HepG2 (cell line): ENCODE results near the gene NFKBIZ. TPM values are rescaled to one million over a fixed set of nuclear protein-coding genes. Genes with fewer than 3 reads are reported as not detected.

Experiments used
- AGO1 ChIP-seq: fragments of 200-400 bp; formaldehyde crosslinking; IDR thresholded peaks from 2 replicates; pipeline ENCODE4 v1.6.1; 2017; ENCODE audit warnings: mild to moderate bottlenecking, low read depth, low read length, moderate library complexity; ENCODE audit not compliant: poor library complexity, severe bottlenecking
- HOXA9 ChIP-seq: sonication (generic); formaldehyde crosslinking; IDR thresholded peaks from 2 replicates; pipeline ENCODE4 v1.8.1; 2022; ENCODE audit warnings: missing genetic modification reagents, mild to moderate bottlenecking, moderate library complexity, borderline replicate concordance
- MEIS1 ChIP-seq: sonication (generic); formaldehyde crosslinking; IDR thresholded peaks from 2 replicates; pipeline ENCODE4 v1.9.0; 2021; ENCODE audit warnings: mild to moderate bottlenecking, missing genetic modification reagents, moderate library complexity, borderline replicate concordance
- MYC ChIP-seq: sonication (generic); formaldehyde crosslinking; IDR thresholded peaks from 2 replicates; pipeline ENCODE4 v1.9.0; 2021; ENCODE audit warnings: missing genetic modification reagents, borderline replicate concordance
- NFYB ChIP-seq: sonication (generic); formaldehyde crosslinking; IDR thresholded peaks from 2 replicates; pipeline ENCODE4 v1.4.0; 2020; ENCODE audit warnings: missing genetic modification reagents
- RBM39 ChIP-seq: fragments of 200-400 bp; formaldehyde crosslinking; IDR thresholded peaks from one replicate; pipeline ENCODE4 v1.6.1; 2018; ENCODE audit warnings: antibody characterized with exemption, mild to moderate bottlenecking, low read depth, low read length; ENCODE audit not compliant: poor library complexity, severe bottlenecking
- SMARCC2 ChIP-seq: fragments of 450-650 bp; IDR thresholded peaks from 2 replicates; pipeline ENCODE4 v1.6.1; 2017; ENCODE audit warnings: antibody characterized with exemption, mild to moderate bottlenecking
- TCF7L2 ChIP-seq: IDR thresholded peaks from 2 replicates; pipeline ENCODE4 v1.6.1; 2011; ENCODE audit warnings: mild to moderate bottlenecking, low read depth, low read length, moderate library complexity
- ZNF10 ChIP-seq: sonication (generic); formaldehyde crosslinking; IDR thresholded peaks from 2 replicates; pipeline ENCODE4 v1.4.0; 2020; ENCODE audit warnings: mild to moderate bottlenecking, low read depth, missing genetic modification reagents, borderline replicate concordance
- ZNF772 ChIP-seq: sonication (generic); formaldehyde crosslinking; IDR thresholded peaks from 2 replicates; pipeline ENCODE4 v1.5.0; 2020; ENCODE audit warnings: mild to moderate bottlenecking, missing genetic modification reagents
- polyA plus RNA-seq, 8 experiments: library from polyadenylated mRNA; depleted of rRNA in 3 of 8; stranded (reverse) in 7 of 8; unstranded in 1 of 8; fragments of >200 nt; fragmentation: Illumina TruSeq in 4 of 8; extraction: Trizol in 4 of 8; gene quantifications; 2 replicates each; pipeline versions ENCODE4 v1.2.1 to v1.2.3, GENCODE V29; 2011 to 2016; ENCODE audit warnings: low read depth in 4 of 8, missing spikeins in 1 of 8, mixed read lengths in 1 of 8; ENCODE audit not compliant: insufficient read depth in 1 of 8
- total RNA-seq, 5 experiments: library from RNA; depleted of rRNA; stranded (reverse); fragments of >200 nt; fragmentation: Illumina TruSeq; extraction: Trizol; gene quantifications; 2 replicates each; pipeline ENCODE4 v1.2.3, GENCODE V29; 2016; ENCODE audit warnings: low read depth in 1 of 5
- TF ChIP-seq, protein P1 (sequence below): sonication (generic); formaldehyde crosslinking; IDR thresholded peaks from 2 replicates; pipeline ENCODE4 v1.4.0; 2020; ENCODE audit warnings: mild to moderate bottlenecking, missing genetic modification reagents
- TF ChIP-seq, protein P2 (sequence below): sonication (generic); formaldehyde crosslinking; IDR thresholded peaks from 2 replicates; pipeline ENCODE4 v1.8.1; 2023; ENCODE audit warnings: mild to moderate bottlenecking, missing genetic modification reagents
- TF ChIP-seq, protein P3 (sequence below): sonication (generic); formaldehyde crosslinking; IDR thresholded peaks from 2 replicates; pipeline ENCODE4 v1.5.1; 2020; ENCODE audit warnings: mild to moderate bottlenecking, missing genetic modification reagents, moderate library complexity
- TF ChIP-seq, protein P4 (sequence below): sonication (generic); formaldehyde crosslinking; IDR thresholded peaks from 2 replicates; pipeline ENCODE4 v1.4.0; 2020; ENCODE audit warnings: missing genetic modification reagents

Gene NFKBIZ
- total and polyA plus RNA-seq, 2 of the 13 experiments (the other 11 are each of a cell fraction or from before 2014, with no cell fraction given): 25.9 to 60.6 TPM

DNA sequence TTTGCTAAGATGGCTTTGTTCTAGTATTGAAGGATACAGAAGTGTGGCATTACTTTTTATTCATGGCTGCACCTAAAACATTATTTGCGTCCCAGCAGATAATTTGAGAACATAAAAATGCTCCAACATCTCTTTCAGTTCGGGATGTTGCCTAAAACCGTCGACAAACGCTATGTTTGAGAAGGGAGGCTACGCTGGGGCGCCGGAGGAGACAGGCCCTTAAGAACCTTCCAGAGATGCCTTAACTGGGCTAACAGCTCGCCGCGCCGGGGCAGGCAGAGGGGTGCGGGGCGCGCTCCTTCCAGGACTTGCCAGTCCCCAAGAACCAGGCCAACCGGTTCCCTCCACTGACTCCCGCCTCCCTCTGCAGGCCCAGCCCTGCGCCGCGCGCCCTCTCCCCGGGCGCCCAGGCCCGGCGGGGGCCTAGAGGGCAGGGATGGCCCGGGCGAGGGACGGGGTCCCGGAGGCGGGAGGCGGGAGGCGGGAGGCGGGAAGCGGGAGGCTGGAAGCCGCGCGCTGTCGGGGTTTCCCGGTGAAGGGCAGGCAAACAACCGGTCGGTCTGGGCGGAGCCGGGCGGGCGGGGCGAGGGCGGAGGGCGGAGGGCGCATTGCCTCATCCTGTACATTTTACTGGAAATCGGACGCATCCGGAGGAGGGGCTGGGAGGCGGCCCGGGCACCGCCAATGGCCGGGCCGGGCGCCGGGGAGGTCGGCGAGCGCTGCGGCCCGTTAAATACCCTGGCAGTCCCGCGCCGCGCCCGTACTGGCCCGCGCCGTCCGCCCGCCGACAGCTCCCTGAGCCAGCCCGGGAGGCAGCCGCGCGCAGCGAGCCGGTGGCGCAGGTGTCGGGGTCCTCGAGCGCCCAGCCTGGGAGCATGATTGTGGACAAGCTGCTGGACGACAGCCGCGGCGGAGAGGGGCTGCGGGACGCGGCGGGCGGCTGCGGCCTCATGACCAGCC lies at the start of gene NFKBIZ (continued):
- TF ChIP-seq RBM39 (peak; percentile 74), HOXA9 (CRISPR knock-in tag) (no peak; the same call in 1 of the 2 replicates), ZNF10 (no peak), TCF7L2 (no peak), ZNF772 (CRISPR knock-in tag) (peak; percentile 91; the same call in 1 of the 2 replicates), MEIS1 (CRISPR knock-in tag) (no peak), SMARCC2 (no peak), AGO1 (no peak), MYC (peak; percentile 51; the same call in 1 of the 2 replicates), NFYB (CRISPR knock-in tag) (peak; percentile 60; the same call in 1 of the 2 replicates)
- TF ChIP-seq, protein P1, sequence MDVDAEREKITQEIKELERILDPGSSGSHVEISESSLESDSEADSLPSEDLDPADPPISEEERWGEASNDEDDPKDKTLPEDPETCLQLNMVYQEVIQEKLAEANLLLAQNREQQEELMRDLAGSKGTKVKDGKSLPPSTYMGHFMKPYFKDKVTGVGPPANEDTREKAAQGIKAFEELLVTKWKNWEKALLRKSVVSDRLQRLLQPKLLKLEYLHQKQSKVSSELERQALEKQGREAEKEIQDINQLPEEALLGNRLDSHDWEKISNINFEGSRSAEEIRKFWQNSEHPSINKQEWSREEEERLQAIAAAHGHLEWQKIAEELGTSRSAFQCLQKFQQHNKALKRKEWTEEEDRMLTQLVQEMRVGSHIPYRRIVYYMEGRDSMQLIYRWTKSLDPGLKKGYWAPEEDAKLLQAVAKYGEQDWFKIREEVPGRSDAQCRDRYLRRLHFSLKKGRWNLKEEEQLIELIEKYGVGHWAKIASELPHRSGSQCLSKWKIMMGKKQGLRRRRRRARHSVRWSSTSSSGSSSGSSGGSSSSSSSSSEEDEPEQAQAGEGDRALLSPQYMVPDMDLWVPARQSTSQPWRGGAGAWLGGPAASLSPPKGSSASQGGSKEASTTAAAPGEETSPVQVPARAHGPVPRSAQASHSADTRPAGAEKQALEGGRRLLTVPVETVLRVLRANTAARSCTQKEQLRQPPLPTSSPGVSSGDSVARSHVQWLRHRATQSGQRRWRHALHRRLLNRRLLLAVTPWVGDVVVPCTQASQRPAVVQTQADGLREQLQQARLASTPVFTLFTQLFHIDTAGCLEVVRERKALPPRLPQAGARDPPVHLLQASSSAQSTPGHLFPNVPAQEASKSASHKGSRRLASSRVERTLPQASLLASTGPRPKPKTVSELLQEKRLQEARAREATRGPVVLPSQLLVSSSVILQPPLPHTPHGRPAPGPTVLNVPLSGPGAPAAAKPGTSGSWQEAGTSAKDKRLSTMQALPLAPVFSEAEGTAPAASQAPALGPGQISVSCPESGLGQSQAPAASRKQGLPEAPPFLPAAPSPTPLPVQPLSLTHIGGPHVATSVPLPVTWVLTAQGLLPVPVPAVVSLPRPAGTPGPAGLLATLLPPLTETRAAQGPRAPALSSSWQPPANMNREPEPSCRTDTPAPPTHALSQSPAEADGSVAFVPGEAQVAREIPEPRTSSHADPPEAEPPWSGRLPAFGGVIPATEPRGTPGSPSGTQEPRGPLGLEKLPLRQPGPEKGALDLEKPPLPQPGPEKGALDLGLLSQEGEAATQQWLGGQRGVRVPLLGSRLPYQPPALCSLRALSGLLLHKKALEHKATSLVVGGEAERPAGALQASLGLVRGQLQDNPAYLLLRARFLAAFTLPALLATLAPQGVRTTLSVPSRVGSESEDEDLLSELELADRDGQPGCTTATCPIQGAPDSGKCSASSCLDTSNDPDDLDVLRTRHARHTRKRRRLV: no peak
- TF ChIP-seq, protein P2, sequence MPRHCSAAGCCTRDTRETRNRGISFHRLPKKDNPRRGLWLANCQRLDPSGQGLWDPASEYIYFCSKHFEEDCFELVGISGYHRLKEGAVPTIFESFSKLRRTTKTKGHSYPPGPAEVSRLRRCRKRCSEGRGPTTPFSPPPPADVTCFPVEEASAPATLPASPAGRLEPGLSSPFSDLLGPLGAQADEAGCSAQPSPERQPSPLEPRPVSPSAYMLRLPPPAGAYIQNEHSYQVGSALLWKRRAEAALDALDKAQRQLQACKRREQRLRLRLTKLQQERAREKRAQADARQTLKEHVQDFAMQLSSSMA (CRISPR knock-in tag): no peak
- TF ChIP-seq, protein P3, sequence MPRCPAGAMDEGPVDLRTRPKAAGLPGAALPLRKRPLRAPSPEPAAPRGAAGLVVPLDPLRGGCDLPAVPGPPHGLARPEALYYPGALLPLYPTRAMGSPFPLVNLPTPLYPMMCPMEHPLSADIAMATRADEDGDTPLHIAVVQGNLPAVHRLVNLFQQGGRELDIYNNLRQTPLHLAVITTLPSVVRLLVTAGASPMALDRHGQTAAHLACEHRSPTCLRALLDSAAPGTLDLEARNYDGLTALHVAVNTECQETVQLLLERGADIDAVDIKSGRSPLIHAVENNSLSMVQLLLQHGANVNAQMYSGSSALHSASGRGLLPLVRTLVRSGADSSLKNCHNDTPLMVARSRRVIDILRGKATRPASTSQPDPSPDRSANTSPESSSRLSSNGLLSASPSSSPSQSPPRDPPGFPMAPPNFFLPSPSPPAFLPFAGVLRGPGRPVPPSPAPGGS (CRISPR knock-in tag): no peak
- TF ChIP-seq, protein P4, sequence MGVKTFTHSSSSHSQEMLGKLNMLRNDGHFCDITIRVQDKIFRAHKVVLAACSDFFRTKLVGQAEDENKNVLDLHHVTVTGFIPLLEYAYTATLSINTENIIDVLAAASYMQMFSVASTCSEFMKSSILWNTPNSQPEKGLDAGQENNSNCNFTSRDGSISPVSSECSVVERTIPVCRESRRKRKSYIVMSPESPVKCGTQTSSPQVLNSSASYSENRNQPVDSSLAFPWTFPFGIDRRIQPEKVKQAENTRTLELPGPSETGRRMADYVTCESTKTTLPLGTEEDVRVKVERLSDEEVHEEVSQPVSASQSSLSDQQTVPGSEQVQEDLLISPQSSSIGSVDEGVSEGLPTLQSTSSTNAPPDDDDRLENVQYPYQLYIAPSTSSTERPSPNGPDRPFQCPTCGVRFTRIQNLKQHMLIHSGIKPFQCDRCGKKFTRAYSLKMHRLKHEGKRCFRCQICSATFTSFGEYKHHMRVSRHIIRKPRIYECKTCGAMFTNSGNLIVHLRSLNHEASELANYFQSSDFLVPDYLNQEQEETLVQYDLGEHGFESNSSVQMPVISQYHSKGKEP (CRISPR knock-in tag): no peak
